A673 (cell line): Measurements from ENCODE around the gene LCN6.

ENCODE experiments used
- EZH2 ChIP-seq: fragments of 200-600 bp; sonication (generic); IDR thresholded peaks from 2 replicates; pipeline ENCODE4 v1.6.1; 2017; ENCODE audit warnings: borderline replicate concordance, low read depth, mild to moderate bottlenecking, mixed read lengths, antibody characterized with exemption, low read length; ENCODE audit not compliant: poor library complexity, severe bottlenecking
- TF ChIP-seq, protein P1 (sequence below): fragments of 300-800, 200-600 bp; sonication (generic); conservative IDR thresholded peaks from 2 replicates; pipeline ENCODE4 v1.5.1; 2017; ENCODE audit warnings: low read depth, mild to moderate bottlenecking, antibody characterized with exemption, low read length, moderate library complexity, mixed read lengths

- TF ChIP-seq, protein P1, sequence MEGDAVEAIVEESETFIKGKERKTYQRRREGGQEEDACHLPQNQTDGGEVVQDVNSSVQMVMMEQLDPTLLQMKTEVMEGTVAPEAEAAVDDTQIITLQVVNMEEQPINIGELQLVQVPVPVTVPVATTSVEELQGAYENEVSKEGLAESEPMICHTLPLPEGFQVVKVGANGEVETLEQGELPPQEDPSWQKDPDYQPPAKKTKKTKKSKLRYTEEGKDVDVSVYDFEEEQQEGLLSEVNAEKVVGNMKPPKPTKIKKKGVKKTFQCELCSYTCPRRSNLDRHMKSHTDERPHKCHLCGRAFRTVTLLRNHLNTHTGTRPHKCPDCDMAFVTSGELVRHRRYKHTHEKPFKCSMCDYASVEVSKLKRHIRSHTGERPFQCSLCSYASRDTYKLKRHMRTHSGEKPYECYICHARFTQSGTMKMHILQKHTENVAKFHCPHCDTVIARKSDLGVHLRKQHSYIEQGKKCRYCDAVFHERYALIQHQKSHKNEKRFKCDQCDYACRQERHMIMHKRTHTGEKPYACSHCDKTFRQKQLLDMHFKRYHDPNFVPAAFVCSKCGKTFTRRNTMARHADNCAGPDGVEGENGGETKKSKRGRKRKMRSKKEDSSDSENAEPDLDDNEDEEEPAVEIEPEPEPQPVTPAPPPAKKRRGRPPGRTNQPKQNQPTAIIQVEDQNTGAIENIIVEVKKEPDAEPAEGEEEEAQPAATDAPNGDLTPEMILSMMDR = no peak
- TF ChIP-seq EZH2 = no peak
Measured at GRCh38 chr9:136759436-136760325, 11.4 kb upstream of the LCN6 start.
